ENCODE measurements around the gene IL4R. TPM values are rescaled to one million over a fixed set of nuclear protein-coding genes. Genes with fewer than 3 reads are reported as not detected.

The IL4R gene
- total RNA-seq, 1 donor from 2014 or later: 64.1 TPM

DNA sequence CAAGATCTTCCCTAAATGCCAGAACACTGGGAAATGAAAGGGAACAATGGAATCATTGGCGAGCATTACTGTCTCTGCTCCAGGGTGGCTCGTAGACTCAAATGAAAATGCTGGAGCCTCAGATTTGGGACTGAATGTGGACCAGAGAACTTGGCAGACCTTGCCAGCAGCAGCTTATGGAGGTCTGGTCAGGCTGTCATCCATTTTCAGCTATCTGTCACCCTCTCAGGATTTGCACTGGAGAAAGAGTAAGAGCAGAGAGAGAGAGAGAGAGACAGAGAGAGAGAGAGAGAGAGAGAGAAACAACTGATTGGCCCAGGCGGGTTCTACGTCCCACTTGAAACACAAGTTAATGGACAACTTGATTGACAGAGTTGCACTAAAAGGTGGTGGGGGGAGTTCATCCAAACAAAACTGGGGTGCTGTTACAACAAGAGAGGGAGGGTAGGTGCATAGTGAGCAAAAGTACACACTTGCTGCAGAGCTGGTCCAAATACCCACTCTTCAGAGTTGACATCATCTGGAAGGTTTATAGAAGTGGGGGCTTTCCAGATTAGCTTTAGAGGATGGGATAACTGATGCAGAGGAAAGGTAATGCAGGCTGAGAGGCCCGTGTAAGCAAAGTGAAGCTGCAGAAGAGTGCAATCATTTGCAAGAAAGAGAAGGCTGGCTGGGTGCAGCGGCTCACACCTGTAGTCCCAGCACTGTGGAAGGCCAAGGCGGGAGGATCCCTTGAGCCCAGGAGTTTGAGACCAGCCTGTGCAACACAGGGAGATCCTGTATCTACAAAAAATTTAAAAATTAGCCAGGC is 28.7 kb upstream of the IL4R start:
- no peaks in the 10 kb centered on the region for H3K4me1 ChIP-seq
- DNase-seq (ENCODE audit: extremely low spot score in 2 of 2): no peak
- TF ChIP-seq POLR2A (IDR thresholded peaks at IDR 0.05) (no peak), POLR2AphosphoS5 (IDR thresholded peaks at IDR 0.05; ENCODE audit: insufficient read depth in 1 of 2, low read depth in 1 of 2) (no peak)
- TF ChIP-seq, protein P1, sequence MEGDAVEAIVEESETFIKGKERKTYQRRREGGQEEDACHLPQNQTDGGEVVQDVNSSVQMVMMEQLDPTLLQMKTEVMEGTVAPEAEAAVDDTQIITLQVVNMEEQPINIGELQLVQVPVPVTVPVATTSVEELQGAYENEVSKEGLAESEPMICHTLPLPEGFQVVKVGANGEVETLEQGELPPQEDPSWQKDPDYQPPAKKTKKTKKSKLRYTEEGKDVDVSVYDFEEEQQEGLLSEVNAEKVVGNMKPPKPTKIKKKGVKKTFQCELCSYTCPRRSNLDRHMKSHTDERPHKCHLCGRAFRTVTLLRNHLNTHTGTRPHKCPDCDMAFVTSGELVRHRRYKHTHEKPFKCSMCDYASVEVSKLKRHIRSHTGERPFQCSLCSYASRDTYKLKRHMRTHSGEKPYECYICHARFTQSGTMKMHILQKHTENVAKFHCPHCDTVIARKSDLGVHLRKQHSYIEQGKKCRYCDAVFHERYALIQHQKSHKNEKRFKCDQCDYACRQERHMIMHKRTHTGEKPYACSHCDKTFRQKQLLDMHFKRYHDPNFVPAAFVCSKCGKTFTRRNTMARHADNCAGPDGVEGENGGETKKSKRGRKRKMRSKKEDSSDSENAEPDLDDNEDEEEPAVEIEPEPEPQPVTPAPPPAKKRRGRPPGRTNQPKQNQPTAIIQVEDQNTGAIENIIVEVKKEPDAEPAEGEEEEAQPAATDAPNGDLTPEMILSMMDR (IDR thresholded peaks at IDR 0.05): no peak
- no peak overlapping the region for H3K4me3 ChIP-seq
- intact Hi-C loops (cut with DNase I): no loop called here
- H3K36me3 ChIP-seq: no peaks in the 10 kb centered on the region
- H3K27ac ChIP-seq: no peak overlapping the region
- no peaks in the 10 kb centered on the region for H3K9me3 ChIP-seq
- H3K27me3 ChIP-seq: no peaks in the 10 kb centered on the region

DNA sequence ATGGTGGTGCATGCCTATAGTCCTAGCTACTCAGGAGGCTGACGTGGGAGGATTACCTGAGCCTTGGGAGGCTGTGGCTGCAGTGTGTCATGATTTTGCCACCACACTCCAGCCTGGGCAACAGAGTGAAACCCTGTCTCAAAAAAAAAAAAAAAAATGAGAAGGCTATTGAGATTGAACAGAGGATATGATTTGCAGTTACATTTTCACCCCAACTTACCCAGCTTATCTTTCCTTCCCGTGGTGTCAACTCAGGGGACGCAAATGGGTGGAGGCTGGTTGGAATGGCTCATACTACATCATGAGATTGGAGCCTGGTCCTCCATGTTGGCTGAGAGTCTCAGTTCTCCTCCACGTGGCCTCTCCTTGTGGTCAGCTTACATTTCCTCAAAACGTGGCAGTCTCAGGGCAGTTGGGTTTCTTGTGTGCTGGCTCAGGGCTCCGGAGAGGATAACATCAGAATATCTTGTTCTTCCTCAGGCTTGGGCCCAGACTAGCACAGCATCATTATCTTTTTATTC is 28.0 kb upstream of the IL4R start:
- no peak overlapping the region for H3K27ac ChIP-seq
- no peaks in the 10 kb centered on the region for H3K9me3 ChIP-seq
- no peaks in the 10 kb centered on the region for H3K4me1 ChIP-seq
- intact Hi-C loops (cut with DNase I): no loop called here
- TF ChIP-seq POLR2A (IDR thresholded peaks at IDR 0.05) (no peak), POLR2AphosphoS5 (IDR thresholded peaks at IDR 0.05; ENCODE audit: insufficient read depth in 1 of 2, low read depth in 1 of 2) (no peak)
- TF ChIP-seq, protein P1 (IDR thresholded peaks at IDR 0.05): no peak
- no peaks in the 10 kb centered on the region for H3K27me3 ChIP-seq
- H3K36me3 ChIP-seq: no peaks in the 10 kb centered on the region
- no peak overlapping the region for H3K4me3 ChIP-seq
- DNase-seq (ENCODE audit: extremely low spot score in 2 of 2): no peak

DNA sequence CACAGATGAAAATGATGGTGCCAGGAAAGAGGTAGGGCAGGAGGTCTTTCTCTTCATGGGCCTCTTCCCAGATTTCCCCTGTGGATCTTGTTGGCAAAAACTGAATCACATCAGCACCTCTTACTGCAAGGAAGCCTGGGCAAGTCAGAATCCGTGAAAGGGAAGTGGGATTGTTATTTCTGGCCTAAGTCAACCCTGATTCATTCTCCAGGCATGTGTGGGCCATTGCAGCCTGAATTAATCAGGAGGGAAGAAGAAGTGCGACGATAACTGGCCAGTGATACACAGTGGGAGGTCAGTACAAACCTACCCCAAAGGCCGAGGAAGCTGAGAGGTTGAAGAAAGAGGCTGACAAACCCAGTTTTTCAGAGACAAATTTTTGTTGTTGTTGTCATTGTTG is 27.3 kb upstream of the IL4R start:
- Histone ChIP-seq H3K9me3 (no peaks in the 10 kb centered on the region), H3K4me1 (no peaks in the 10 kb centered on the region), H3K36me3 (no peaks in the 10 kb centered on the region), H3K4me3 (no peak overlapping the region), H3K27me3 (no peaks in the 10 kb centered on the region), H3K27ac (peak overlapping the region; percentile 39)
- peak in 1 of 2 donors; percentile 85 for DNase-seq (ENCODE audit: extremely low spot score in 2 of 2)
- no peak for TF ChIP-seq POLR2AphosphoS5 (IDR thresholded peaks at IDR 0.05; ENCODE audit: insufficient read depth in 1 of 2, low read depth in 1 of 2)
- TF ChIP-seq, protein P1 (IDR thresholded peaks at IDR 0.05): no peak
- no peak for TF ChIP-seq POLR2A (IDR thresholded peaks at IDR 0.05)
- intact Hi-C loops (cut with DNase I): no loop called here

DNA sequence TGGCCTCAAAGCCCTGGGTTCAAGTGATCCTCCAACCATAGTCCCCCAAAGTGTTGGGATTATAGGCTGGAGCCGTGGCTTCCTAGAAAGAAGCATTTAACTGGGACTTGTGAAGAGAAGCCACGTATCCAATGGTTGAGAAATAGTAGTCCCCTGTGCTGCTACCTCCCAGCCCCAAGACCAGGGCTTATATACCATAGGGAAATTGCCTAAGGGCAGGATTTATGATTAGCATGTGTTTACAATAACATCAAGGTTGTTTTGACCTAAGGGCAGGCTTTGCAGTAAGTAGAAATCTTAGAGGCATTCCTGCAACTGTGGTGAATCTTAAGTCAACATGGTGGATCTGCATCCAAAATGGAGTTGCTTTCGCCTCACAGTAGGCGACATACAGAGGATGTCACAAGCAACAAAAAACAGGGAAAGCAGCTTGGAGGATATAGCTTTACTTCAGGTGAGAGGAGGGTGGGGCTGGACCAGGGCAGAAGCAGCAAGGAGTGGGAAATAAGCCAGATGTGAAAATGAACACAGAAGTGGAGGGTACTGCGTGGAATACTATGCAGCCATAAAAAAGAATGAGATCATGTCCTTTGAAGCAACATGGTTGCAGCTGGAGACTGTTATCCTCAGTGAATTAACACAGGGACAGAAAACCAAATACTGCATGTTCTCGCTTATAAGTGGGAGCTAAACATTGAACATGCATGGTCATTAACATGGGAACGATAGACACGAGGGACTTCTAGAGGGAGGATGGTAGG is 26.5 kb upstream of the IL4R start:
- no peaks in the 10 kb centered on the region for H3K4me1 ChIP-seq

More for the DNA sequence above, 26.5 kb upstream of the IL4R start:
- Histone ChIP-seq H3K27me3 (no peaks in the 10 kb centered on the region), H3K36me3 (no peaks in the 10 kb centered on the region), H3K9me3 (no peaks in the 10 kb centered on the region), H3K27ac (peak overlapping the region; percentile 39), H3K4me3 (no peak overlapping the region)
- no peak for DNase-seq (ENCODE audit: extremely low spot score in 2 of 2)
- no peak for TF ChIP-seq POLR2A (IDR thresholded peaks at IDR 0.05)
- TF ChIP-seq POLR2AphosphoS5 (IDR thresholded peaks at IDR 0.05; ENCODE audit: insufficient read depth in 1 of 2, low read depth in 1 of 2): no peak
- TF ChIP-seq, protein P1 (IDR thresholded peaks at IDR 0.05): no peak
- intact Hi-C loops (cut with DNase I): no loop called here
